ENCODE results near the gene IFNA5.

The IFNA5 gene

GRCh38 chr9:21317956-21318923 lies 13.1 kb upstream of the IFNA5 start:
- no peak for DNase-seq (ENCODE audit: low read depth)
- no peak overlapping the region for H3K4me3 ChIP-seq (ENCODE audit: control insufficient read depth, low read depth, low read length)
- peak; percentile 71 for TF ChIP-seq CTCF (IDR thresholded peaks at IDR 0.05; ENCODE audit: control insufficient read depth, insufficient read depth, low read depth, low read length, missing control alignments)

- DNase-seq (ENCODE audit: low read depth), result no peak
- no peak overlapping the region for H3K4me3 ChIP-seq (ENCODE audit: control insufficient read depth, low read depth, low read length)
- TF ChIP-seq CTCF (IDR thresholded peaks at IDR 0.05; ENCODE audit: control insufficient read depth, insufficient read depth, low read depth, low read length, missing control alignments), result no peak
Observed at GRCh38 chr9:21316860-21317259, 11.7 kb upstream of the IFNA5 start.

GRCh38 chr9:21316032-21316842 lies 11.1 kb upstream of the IFNA5 start:
- no peak overlapping the region for H3K4me3 ChIP-seq (ENCODE audit: control insufficient read depth, low read depth, low read length)
- no peak for DNase-seq (ENCODE audit: low read depth)
- TF ChIP-seq CTCF (IDR thresholded peaks at IDR 0.05; ENCODE audit: control insufficient read depth, insufficient read depth, low read depth, low read length, missing control alignments), result no peak

- no peak for TF ChIP-seq CTCF (IDR thresholded peaks at IDR 0.05; ENCODE audit: control insufficient read depth, insufficient read depth, low read depth, low read length, missing control alignments)
- no peak for DNase-seq (ENCODE audit: low read depth)
- H3K4me3 ChIP-seq (ENCODE audit: control insufficient read depth, low read depth, low read length), result no peak overlapping the region
Observed at GRCh38 chr9:21314152-21314551, 9.0 kb upstream of the IFNA5 start.

- no peak for TF ChIP-seq CTCF (IDR thresholded peaks at IDR 0.05; ENCODE audit: control insufficient read depth, insufficient read depth, low read depth, low read length, missing control alignments)
- no peak for DNase-seq (ENCODE audit: low read depth)
- no peak overlapping the region for H3K4me3 ChIP-seq (ENCODE audit: control insufficient read depth, low read depth, low read length)
Observed at GRCh38 chr9:21311889-21312288, 6.8 kb upstream of the IFNA5 start.

GRCh38 chr9:21295992-21296391 lies 9.1 kb downstream of the IFNA5 start:
- no peak for TF ChIP-seq CTCF (IDR thresholded peaks at IDR 0.05; ENCODE audit: control insufficient read depth, insufficient read depth, low read depth, low read length, missing control alignments)
- H3K4me3 ChIP-seq (ENCODE audit: control insufficient read depth, low read depth, low read length), result no peak overlapping the region
- DNase-seq (ENCODE audit: low read depth), result no peak
